Measurements from ENCODE around the gene C4orf50.

- no peak for TF ChIP-seq EGR1 (IDR thresholded peaks at IDR 0.05; ENCODE audit: borderline replicate concordance, low read depth, low read length)
- TF ChIP-seq CTCF (IDR thresholded peaks at IDR 0.05; ENCODE audit: control extremely low read depth in 1 of 3, insufficient read depth in 1 of 3, low read depth in 1 of 3, low read length in 3 of 3), result no peak
- TF ChIP-seq PHF8 (conservative IDR thresholded peaks at IDR 0.05; ENCODE audit: low read depth, low read length), result no peak
- TF ChIP-seq JUND (IDR thresholded peaks at IDR 0.05; ENCODE audit: low read length), result no peak
- TF ChIP-seq ATF3 (IDR thresholded peaks at IDR 0.05; ENCODE audit: insufficient read depth, low read depth, low read length), result no peak
- TF ChIP-seq USF2 (IDR thresholded peaks at IDR 0.05; ENCODE audit: low read length), result no peak
- TF ChIP-seq POLR2AphosphoS5 (IDR thresholded peaks at IDR 0.05; ENCODE audit: low read depth, low read length), result no peak
- no peak for TF ChIP-seq POLR2A (IDR thresholded peaks at IDR 0.05; ENCODE audit: control extremely low read depth in 1 of 2, low read depth in 2 of 2, low read length in 2 of 2)
- TF ChIP-seq HDAC2 (IDR thresholded peaks at IDR 0.05; ENCODE audit: borderline replicate concordance in 1 of 2, low read depth in 2 of 2, low read length in 2 of 2), result no peak
- TF ChIP-seq TEAD4 (IDR thresholded peaks at IDR 0.05; ENCODE audit: low read depth, low read length), result no peak
- TF ChIP-seq SP1 (IDR thresholded peaks at IDR 0.05; ENCODE audit: low read depth, low read length), result no peak
These were observed 25.6 kb upstream of the C4orf50 start for GRCh38 chr4:6043843-6044242.

Measured in H1 (cell line).